ENCODE results near the gene PMVK. TPM values are rescaled to one million over a fixed set of nuclear protein-coding genes. Genes with fewer than 3 reads are reported as not detected.

PMVK gene
- total and polyA plus RNA-seq, 2 experiments from 2014 or later: 12.5 to 53.5 TPM

DNA sequence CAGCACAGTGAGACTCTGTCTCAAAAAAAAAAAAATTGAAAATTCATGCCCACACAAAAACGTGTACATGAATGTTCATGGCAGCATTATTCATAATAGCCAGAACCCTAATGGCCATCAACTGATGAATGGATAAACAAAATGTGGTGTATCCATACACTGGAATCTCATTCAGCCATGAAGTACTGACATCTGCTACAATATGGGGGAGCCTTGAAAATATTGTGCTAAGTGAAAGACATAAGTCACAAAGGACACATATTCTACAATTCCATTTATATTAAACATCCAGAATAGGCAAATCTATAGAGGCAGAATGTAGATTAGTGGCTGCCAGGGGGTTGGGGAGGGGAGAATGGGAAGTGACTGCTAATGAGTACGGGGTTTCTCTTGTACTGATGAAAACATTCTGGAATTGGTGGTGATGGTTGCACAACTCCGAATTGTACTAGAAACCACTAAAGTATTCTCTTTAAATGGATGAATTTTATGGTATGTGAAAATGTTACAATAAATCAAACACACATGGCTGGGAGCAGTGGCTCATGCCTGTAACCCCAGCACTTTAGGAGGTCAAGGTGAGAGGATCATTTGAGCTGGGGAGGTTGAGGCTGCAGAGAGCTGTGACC is 33.5 kb downstream of the PMVK start:
- TF ChIP-seq EZH2phosphoT487 (IDR thresholded peaks at IDR 0.05; ENCODE audit: low read depth, severe bottlenecking, unreplicated experiment) (no peak), EZH2 (IDR thresholded peaks at IDR 0.05; ENCODE audit: borderline replicate concordance) (no peak)
- TF ChIP-seq, protein P1, sequence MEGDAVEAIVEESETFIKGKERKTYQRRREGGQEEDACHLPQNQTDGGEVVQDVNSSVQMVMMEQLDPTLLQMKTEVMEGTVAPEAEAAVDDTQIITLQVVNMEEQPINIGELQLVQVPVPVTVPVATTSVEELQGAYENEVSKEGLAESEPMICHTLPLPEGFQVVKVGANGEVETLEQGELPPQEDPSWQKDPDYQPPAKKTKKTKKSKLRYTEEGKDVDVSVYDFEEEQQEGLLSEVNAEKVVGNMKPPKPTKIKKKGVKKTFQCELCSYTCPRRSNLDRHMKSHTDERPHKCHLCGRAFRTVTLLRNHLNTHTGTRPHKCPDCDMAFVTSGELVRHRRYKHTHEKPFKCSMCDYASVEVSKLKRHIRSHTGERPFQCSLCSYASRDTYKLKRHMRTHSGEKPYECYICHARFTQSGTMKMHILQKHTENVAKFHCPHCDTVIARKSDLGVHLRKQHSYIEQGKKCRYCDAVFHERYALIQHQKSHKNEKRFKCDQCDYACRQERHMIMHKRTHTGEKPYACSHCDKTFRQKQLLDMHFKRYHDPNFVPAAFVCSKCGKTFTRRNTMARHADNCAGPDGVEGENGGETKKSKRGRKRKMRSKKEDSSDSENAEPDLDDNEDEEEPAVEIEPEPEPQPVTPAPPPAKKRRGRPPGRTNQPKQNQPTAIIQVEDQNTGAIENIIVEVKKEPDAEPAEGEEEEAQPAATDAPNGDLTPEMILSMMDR (IDR thresholded peaks at IDR 0.05; ENCODE audit: poor library complexity): no peak

DNA sequence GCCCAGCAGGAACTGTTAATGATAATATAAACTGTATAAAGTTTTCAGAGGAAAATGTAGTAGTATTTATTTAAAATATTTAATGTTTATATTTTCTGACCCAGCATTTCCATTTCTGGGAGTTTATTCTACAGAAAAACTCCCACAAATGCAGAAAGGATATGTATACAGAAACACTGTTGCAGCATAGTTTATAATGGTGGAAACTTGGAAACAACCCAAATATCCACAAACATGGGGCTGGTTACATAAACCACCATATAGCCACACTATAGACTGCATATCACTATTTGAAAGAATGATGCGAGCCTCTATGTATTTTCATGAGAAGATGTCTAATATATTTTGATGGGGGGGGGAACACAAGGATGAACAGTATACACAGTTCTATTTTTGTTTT is 34.9 kb downstream of the PMVK start:
- Histone ChIP-seq H3K27me3 (no peaks in the 10 kb centered on the region), H3K36me3 (replicated peaks; ENCODE audit: insufficient read depth, low read depth) (no peaks in the 10 kb centered on the region), H3K4me1 (ENCODE audit: insufficient read depth) (no peaks in the 10 kb centered on the region), H3K4me3 (no peak overlapping the region), H3K79me2 (no peaks in the 10 kb centered on the region), H2AFZ (no peak overlapping the region), H3K9me3 (ENCODE audit: low read depth) (no peaks in the 10 kb centered on the region), H3K9me2 (replicated peaks; ENCODE audit: insufficient read depth) (no peaks in the 10 kb centered on the region), H3K27ac (no peak overlapping the region), H4K20me1 (ENCODE audit: insufficient read depth, poor library complexity, severe bottlenecking) (no peaks in the 10 kb centered on the region), H3K4me2 (no peak overlapping the region)
- no peak for DNase-seq (ENCODE audit: low spot score)
- TF ChIP-seq, protein P1 (IDR thresholded peaks at IDR 0.05; ENCODE audit: poor library complexity): no peak
- TF ChIP-seq EZH2 (IDR thresholded peaks at IDR 0.05; ENCODE audit: borderline replicate concordance): no peak
- TF ChIP-seq EZH2phosphoT487 (IDR thresholded peaks at IDR 0.05; ENCODE audit: low read depth, severe bottlenecking, unreplicated experiment): no peak
- WGBS (ENCODE audit: low lambda C conversion rate, missing lambda C conversion rate): 70% methylated on average over 1 of the region's 1 CpG

More for the DNA sequence above, 33.5 kb downstream of the PMVK start:
- no peak overlapping the region for H3K4me2 ChIP-seq
- no peak overlapping the region for H3K4me3 ChIP-seq
- H3K9me2 ChIP-seq (replicated peaks; ENCODE audit: insufficient read depth): no peaks in the 10 kb centered on the region
- no peaks in the 10 kb centered on the region for H3K79me2 ChIP-seq
- H3K27ac ChIP-seq: no peak overlapping the region
- WGBS (ENCODE audit: low lambda C conversion rate, missing lambda C conversion rate): 65% methylated on average over 3 of the region's 3 CpGs
- H3K36me3 ChIP-seq (replicated peaks; ENCODE audit: insufficient read depth, low read depth): no peaks in the 10 kb centered on the region
- H4K20me1 ChIP-seq (ENCODE audit: insufficient read depth, poor library complexity, severe bottlenecking): no peaks in the 10 kb centered on the region
- no peaks in the 10 kb centered on the region for H3K27me3 ChIP-seq
- no peak overlapping the region for H2AFZ ChIP-seq
- DNase-seq (ENCODE audit: low spot score): no peak
- H3K4me1 ChIP-seq (ENCODE audit: insufficient read depth): no peaks in the 10 kb centered on the region
- no peaks in the 10 kb centered on the region for H3K9me3 ChIP-seq (ENCODE audit: low read depth)

DNA sequence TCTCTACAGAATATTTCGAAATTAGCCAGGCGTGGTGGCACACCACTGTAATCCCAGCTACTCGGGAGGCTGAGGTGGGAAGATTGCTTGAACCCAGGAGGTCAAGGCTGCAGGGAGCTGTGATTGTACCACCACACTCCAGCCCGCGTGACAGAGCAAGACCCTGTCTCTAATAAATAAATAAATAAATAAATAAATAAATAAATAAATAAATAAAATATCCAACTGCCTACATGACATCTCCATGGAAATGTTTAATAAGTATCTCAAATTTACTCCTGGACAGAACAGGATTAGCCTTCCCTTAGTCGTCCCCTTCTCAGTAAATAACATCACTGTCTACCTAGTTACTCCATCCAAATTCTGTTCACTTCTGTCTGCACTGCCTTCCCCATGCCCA is 37.5 kb downstream of the PMVK start:
- no peak overlapping the region for H3K4me3 ChIP-seq
- no peaks in the 10 kb centered on the region for H3K79me2 ChIP-seq
- DNase-seq (ENCODE audit: low spot score): no peak
- no peaks in the 10 kb centered on the region for H3K27me3 ChIP-seq
- WGBS (ENCODE audit: low lambda C conversion rate, missing lambda C conversion rate): 94% methylated on average over 6 of the region's 6 CpGs
- no peak overlapping the region for H2AFZ ChIP-seq
- H3K9me2 ChIP-seq (replicated peaks; ENCODE audit: insufficient read depth): no peaks in the 10 kb centered on the region
- no peaks in the 10 kb centered on the region for H4K20me1 ChIP-seq (ENCODE audit: insufficient read depth, poor library complexity, severe bottlenecking)
- no peaks in the 10 kb centered on the region for H3K4me1 ChIP-seq (ENCODE audit: insufficient read depth)
- H3K36me3 ChIP-seq (replicated peaks; ENCODE audit: insufficient read depth, low read depth): no peaks in the 10 kb centered on the region
- H3K27ac ChIP-seq: no peak overlapping the region
- H3K4me2 ChIP-seq: no peak overlapping the region
- H3K9me3 ChIP-seq (ENCODE audit: low read depth): no peaks in the 10 kb centered on the region
- TF ChIP-seq EZH2phosphoT487 (IDR thresholded peaks at IDR 0.05; ENCODE audit: low read depth, severe bottlenecking, unreplicated experiment): no peak
- TF ChIP-seq, protein P1 (IDR thresholded peaks at IDR 0.05; ENCODE audit: poor library complexity): no peak
